HG03139 (cell line): ENCODE results near the gene HBA1.
"Not testable (repeated sequence)": the region's sequence is repeated elsewhere in the genome, so short reads cannot be mapped to it uniquely, and the experiment has no call there.

Experiments used
- ATAC-seq: cut with Tn5 transposase; IDR thresholded peaks from one replicate; pipeline ENCODE4 v1.9.1; 2021; ENCODE audit not compliant: unreplicated experiment

The HBA1 gene

GRCh38 chr16:173928-174769 lies 2.3 kb upstream of the HBA1 start:
- not testable (repeated sequence) for ATAC-seq

- no peak for ATAC-seq
Observed at GRCh38 chr16:175011-175949, 1.2 kb upstream of the HBA1 start.

- not testable (repeated sequence) for ATAC-seq
Observed at GRCh38 chr16:176006-176405, 474 bp upstream of the HBA1 start.

GRCh38 chr16:177394-177822 lies 928 bp downstream of the HBA1 start:
- ATAC-seq: no peak

GRCh38 chr16:177981-178667 lies 1.6 kb downstream of the HBA1 start:
- no peak for ATAC-seq

- no peak for ATAC-seq
Observed at GRCh38 chr16:178668-179015, 2.2 kb downstream of the HBA1 start.

- no peak for ATAC-seq
Observed at GRCh38 chr16:179211-180092, 3.0 kb downstream of the HBA1 start.

GRCh38 chr16:180101-180675 lies 3.7 kb downstream of the HBA1 start, which contains the start of gene HBQ1:
Gene HBQ1 (plus strand): TSS chr16:180459. CDS start chr16:180487, 28 bp downstream.
- no peak for ATAC-seq

- ATAC-seq: no peak
Observed at GRCh38 chr16:180681-181564, 4.4 kb downstream of the HBA1 start.

GRCh38 chr16:181565-182021 lies 5.1 kb downstream of the HBA1 start:
- no peak for ATAC-seq

GRCh38 chr16:183005-183404 lies 6.5 kb downstream of the HBA1 start:
- ATAC-seq: no peak

- no peak for ATAC-seq
Observed at GRCh38 chr16:185213-185612, 8.7 kb downstream of the HBA1 start.

GRCh38 chr16:185691-186090 lies 9.2 kb downstream of the HBA1 start:
- ATAC-seq: no peak

- no peak for ATAC-seq
Observed at GRCh38 chr16:187330-187729, 10.8 kb downstream of the HBA1 start.

- no peak for ATAC-seq
Observed at GRCh38 chr16:188674-189073, 12.2 kb downstream of the HBA1 start.

- no peak for ATAC-seq
Observed at GRCh38 chr16:189604-190186, 13.2 kb downstream of the HBA1 start.

- ATAC-seq: no peak
Observed at GRCh38 chr16:191831-192230, 15.4 kb downstream of the HBA1 start.

- no peak for ATAC-seq
Observed at GRCh38 chr16:192686-193085, 16.2 kb downstream of the HBA1 start.
